Gastrocnemius medialis (tissue), 4 donors: ENCODE measurements around the gene FBXO42.

Experiments
- CTCF ChIP-seq, 5 experiments: fragments of 450-650 bp in 3 of 5; fragments of 200-600 bp in 2 of 5; sonication (generic) in 2 of 5; IDR thresholded peaks in 4 of 5; conservative IDR thresholded peaks in 1 of 5; 1 replicate in 4 of 5; 2 replicates in 1 of 5; pipeline ENCODE4 v1.5.1; 2016 to 2019; ENCODE audit warnings: antibody characterized with exemption in 5 of 5, mild to moderate bottlenecking in 3 of 5, moderate library complexity in 3 of 5
- POLR2A ChIP-seq, 2 donors: fragments of 450-650 bp; IDR thresholded peaks; one replicate each; pipeline ENCODE4 v1.6.1; 2017; ENCODE audit warnings: antibody characterized with exemption in 2 of 2, mild to moderate bottlenecking in 2 of 2, moderate library complexity in 2 of 2

- TF ChIP-seq POLR2A (IDR thresholded peaks at IDR 0.05) (no peak), CTCF (IDR thresholded peaks at IDR 0.05 in 4 of 5, conservative IDR thresholded peaks at IDR 0.05 in 1 of 5) (no peak)
These were observed 55.6 kb downstream of the FBXO42 start for GRCh38 chr1:16296643-16297042.
